ENCODE data around the gene NTSR1.
A peak's percentile ranks its signal among the peaks of the same experiment; 100 is the strongest.

- TF ChIP-seq EZH2 (IDR thresholded peaks at IDR 0.05; ENCODE audit: borderline replicate concordance, insufficient read depth, low read depth, low read length, poor library complexity, severe bottlenecking) = no peak
- peak; percentile 93 for TF ChIP-seq CTCF (IDR thresholded peaks at IDR 0.05)
These were observed 99.7 kb downstream of the NTSR1 start for GRCh38 chr20:62808211-62808865.

Measured in B cell (primary cell).